Vagina (tissue), 2 donors: ENCODE results near the gene ZGRF1. TPM values are rescaled to one million over a fixed set of nuclear protein-coding genes. Genes with fewer than 3 reads are reported as not detected.

Experiments used
- DNase-seq, 2 donors: peaks; one replicate each; pipeline ENCODE4 v3.0.0-alpha.2; 2017; ENCODE audit errors: extremely low spot score in 2 of 2
- H3K27ac ChIP-seq: fragments of 200-600 bp; sonication (generic); one replicate; pipeline ENCODE4 v1.5.1; 2019
- H3K27me3 ChIP-seq: fragments of 200-600 bp; sonication (generic); one replicate; pipeline ENCODE4 v1.5.1; 2019
- H3K36me3 ChIP-seq, 2 donors: fragments of 200-600 bp; sonication (generic); one replicate each; pipeline ENCODE4 v1.5.1; 2017 to 2019
- H3K4me1 ChIP-seq: fragments of 200-600 bp; sonication (generic); one replicate; pipeline ENCODE4 v1.5.1; 2019
- H3K4me3 ChIP-seq, 2 donors: fragments of 200-600 bp; sonication (generic); 1 replicate in 1 of 2; 2 replicates in 1 of 2; pipeline ENCODE4 v1.5.1; 2016 to 2019
- H3K9me3 ChIP-seq: fragments of 200-600 bp; sonication (generic); one replicate; pipeline ENCODE4 v1.5.1; 2019
- CTCF ChIP-seq, 3 experiments: fragments of 450-650 bp in 2 of 3; fragments of 200-600 bp in 1 of 3; sonication (generic) in 1 of 3; IDR thresholded peaks; one replicate each; pipeline ENCODE4 v1.5.1; 2017 to 2019; ENCODE audit warnings: antibody characterized with exemption in 3 of 3, mild to moderate bottlenecking in 2 of 3, moderate library complexity in 2 of 3
- POLR2A ChIP-seq, 2 donors: fragments of 450-650 bp; IDR thresholded peaks; one replicate each; pipeline ENCODE4 v1.6.1; 2017; ENCODE audit warnings: antibody characterized with exemption in 2 of 2, mild to moderate bottlenecking in 2 of 2, moderate library complexity in 2 of 2
- POLR2AphosphoS5 ChIP-seq, 2 donors: sonication (generic); formaldehyde crosslinking; IDR thresholded peaks; one replicate each; pipeline ENCODE4 v1.9.0; 2017; ENCODE audit warnings: antibody characterized with exemption in 2 of 2, mild to moderate bottlenecking in 2 of 2, low read depth in 1 of 2; ENCODE audit not compliant: insufficient read depth in 1 of 2
- intact Hi-C: fragments of 100-400 bp; cut with DNase I; formaldehyde crosslinking; loops from one replicate; pipeline ENCODE4 v1.15.1; 2023
- total RNA-seq: library from RNA; depleted of rRNA; stranded (reverse); fragments of >200 nt; gene quantifications from one replicate; pipeline ENCODE4 v1.2.3, GENCODE V29; 2016

The ZGRF1 gene
- total RNA-seq, 1 donor from 2014 or later: 5.6 TPM

DNA sequence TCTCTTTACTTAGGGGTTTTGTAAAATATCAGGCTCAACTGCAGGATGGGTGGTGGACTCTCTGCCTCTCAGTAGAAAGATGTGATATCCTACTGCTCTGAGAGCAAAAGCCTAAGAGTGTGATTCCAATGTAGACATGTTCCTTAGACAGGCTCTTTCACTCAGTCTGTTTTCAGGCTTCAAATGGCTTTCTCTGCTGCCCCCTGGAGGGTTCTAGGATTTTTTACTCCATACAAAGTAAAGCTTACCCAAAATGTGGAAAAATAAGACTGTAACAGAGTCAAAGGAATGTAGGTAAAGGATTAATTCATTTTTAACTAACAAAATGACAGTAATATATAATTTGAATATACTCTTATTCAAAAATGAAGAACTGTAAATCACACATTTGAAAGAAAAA lies 32.1 kb downstream of the ZGRF1 start:
- Histone ChIP-seq H3K36me3 (no peaks in the 10 kb centered on the region), H3K9me3 (no peaks in the 10 kb centered on the region), H3K4me3 (no peak overlapping the region), H3K4me1 (no peaks in the 10 kb centered on the region), H3K27ac (no peak overlapping the region), H3K27me3 (no peaks in the 10 kb centered on the region)
- DNase-seq: no peak
- intact Hi-C loops: no loop called here
- TF ChIP-seq POLR2A (IDR thresholded peaks at IDR 0.05) (no peak), CTCF (IDR thresholded peaks at IDR 0.05) (peak in 2 of 3 experiments; percentile 27 to 45)

DNA sequence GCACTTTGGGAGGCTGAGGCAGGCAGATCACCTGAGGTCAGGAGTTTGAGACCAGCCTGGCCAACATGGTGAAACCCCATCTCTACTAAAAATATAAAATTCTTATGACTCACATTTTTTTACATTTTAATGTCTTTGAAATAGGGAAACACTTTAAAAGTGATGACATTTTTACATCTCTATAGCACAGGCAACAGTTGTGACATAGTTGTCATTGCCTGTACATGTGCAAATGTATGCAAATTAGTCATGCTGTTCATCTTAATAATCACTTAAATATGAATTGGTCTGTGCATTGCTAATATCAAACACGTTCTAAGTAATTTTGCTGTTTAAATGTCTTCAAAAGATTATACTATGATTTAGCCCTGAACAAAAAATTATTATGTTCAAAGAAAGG lies 41.7 kb downstream of the ZGRF1 start:
- H3K4me1 ChIP-seq: no peaks in the 10 kb centered on the region
- intact Hi-C loops: no loop called here
- DNase-seq: no peak
- no peak overlapping the region for H3K4me3 ChIP-seq
- no peaks in the 10 kb centered on the region for H3K9me3 ChIP-seq
- TF ChIP-seq POLR2AphosphoS5 (IDR thresholded peaks at IDR 0.05; ENCODE audit: insufficient read depth in 1 of 2, low read depth in 1 of 2): no peak
- TF ChIP-seq CTCF (IDR thresholded peaks at IDR 0.05): no peak
- no peak for TF ChIP-seq POLR2A (IDR thresholded peaks at IDR 0.05)
- H3K36me3 ChIP-seq: no peaks in the 10 kb centered on the region
- no peak overlapping the region for H3K27ac ChIP-seq
- no peaks in the 10 kb centered on the region for H3K27me3 ChIP-seq

DNA sequence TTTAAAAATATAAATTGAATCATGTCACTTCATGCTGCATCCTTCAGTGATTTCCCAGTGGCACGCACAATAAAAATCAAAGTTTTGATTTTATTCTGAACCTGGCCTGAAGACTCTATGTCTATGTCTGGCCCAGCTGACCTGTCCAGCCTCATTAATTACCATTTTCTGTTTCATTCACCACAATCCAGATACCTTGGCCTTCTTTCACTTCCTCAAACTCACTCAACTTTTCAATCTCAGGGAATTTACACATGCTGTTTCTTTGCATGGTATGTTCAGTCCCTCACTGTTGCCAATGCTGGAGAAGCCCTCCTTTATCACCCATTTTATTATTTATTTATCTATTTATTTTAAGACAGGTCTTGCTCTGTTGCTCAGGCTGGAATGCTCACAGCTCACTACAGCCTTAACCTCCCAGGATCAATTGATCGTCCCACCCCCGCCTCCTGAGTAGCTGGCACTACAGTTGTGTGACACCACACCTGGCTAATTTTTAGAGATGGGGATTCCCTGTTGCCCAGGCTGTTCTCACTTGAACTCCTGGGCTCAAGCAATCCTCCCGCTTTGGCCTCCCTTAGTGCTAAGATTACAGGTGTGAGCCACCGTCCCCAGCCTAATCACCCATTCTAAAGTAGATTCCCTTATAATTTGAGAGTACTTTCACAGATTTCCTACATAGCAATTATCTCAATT lies 43.1 kb downstream of the ZGRF1 start:
- Histone ChIP-seq H3K9me3 (no peaks in the 10 kb centered on the region), H3K27me3 (no peaks in the 10 kb centered on the region), H3K27ac (no peak overlapping the region), H3K36me3 (no peaks in the 10 kb centered on the region), H3K4me1 (no peaks in the 10 kb centered on the region), H3K4me3 (no peak overlapping the region)
- intact Hi-C loops: no loop called here
- no peak for TF ChIP-seq POLR2A (IDR thresholded peaks at IDR 0.05)
- TF ChIP-seq POLR2AphosphoS5 (IDR thresholded peaks at IDR 0.05; ENCODE audit: insufficient read depth in 1 of 2, low read depth in 1 of 2): no peak
- TF ChIP-seq CTCF (IDR thresholded peaks at IDR 0.05): no peak
- DNase-seq: no peak

DNA sequence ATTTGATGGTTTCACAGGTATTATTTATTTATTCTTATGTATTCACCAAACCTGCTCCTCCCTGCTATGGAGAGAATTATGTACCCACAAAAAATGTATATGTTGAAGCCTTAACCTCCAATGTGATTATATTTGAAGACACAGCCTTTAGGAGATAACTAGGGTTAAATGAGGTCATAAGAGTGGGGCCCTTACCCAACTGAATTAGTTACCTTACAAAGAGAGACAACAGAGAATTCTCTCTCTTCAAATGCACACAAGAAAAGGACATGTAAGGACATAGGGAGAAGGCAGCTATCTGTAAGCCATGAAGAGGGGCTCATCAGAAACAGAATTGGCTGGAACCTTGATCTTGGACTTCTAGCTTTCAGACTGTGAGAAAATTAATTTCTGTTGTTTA lies 44.0 kb downstream of the ZGRF1 start:
- TF ChIP-seq POLR2AphosphoS5 (IDR thresholded peaks at IDR 0.05; ENCODE audit: insufficient read depth in 1 of 2, low read depth in 1 of 2) (no peak), POLR2A (IDR thresholded peaks at IDR 0.05) (no peak), CTCF (IDR thresholded peaks at IDR 0.05) (no peak)
- intact Hi-C loops: no loop called here
- Histone ChIP-seq H3K9me3 (no peaks in the 10 kb centered on the region), H3K27me3 (no peaks in the 10 kb centered on the region), H3K4me3 (no peak overlapping the region), H3K27ac (no peak overlapping the region), H3K36me3 (no peaks in the 10 kb centered on the region), H3K4me1 (no peaks in the 10 kb centered on the region)
- DNase-seq: no peak

GRCh38 chr4:112591593-112591992 lies 45.1 kb downstream of the ZGRF1 start:
- no peaks in the 10 kb centered on the region for H3K36me3 ChIP-seq
- H3K4me1 ChIP-seq: no peaks in the 10 kb centered on the region
- TF ChIP-seq POLR2A (IDR thresholded peaks at IDR 0.05) (no peak), POLR2AphosphoS5 (IDR thresholded peaks at IDR 0.05; ENCODE audit: insufficient read depth in 1 of 2, low read depth in 1 of 2) (no peak), CTCF (IDR thresholded peaks at IDR 0.05) (no peak)
- intact Hi-C loops: no loop called here
- no peak overlapping the region for H3K27ac ChIP-seq
- H3K27me3 ChIP-seq: no peaks in the 10 kb centered on the region
- no peak overlapping the region for H3K4me3 ChIP-seq
- H3K9me3 ChIP-seq: no peaks in the 10 kb centered on the region
- DNase-seq: no peak
